A549 (cell line): ENCODE measurements around the gene ROR2. TPM values are rescaled to one million over a fixed set of nuclear protein-coding genes. Genes with fewer than 3 reads are reported as not detected.

Experiments
- ATAC-seq, 2 experiments: fragments of 200-7000 bp in 1 of 2; fragments of >200 bp in 1 of 2; cut with Nextera tagmentation in 1 of 2; cut with Tn5 transposase in 1 of 2; 3 replicates each; pipeline versions ENCODE4 v1.8.0 to v1.9.1; 2018 to 2020; ENCODE audit warnings: mild to moderate bottlenecking in 1 of 2, moderate library complexity in 1 of 2
- CTCF ChIA-PET: fragments of 300-600 bp; sonication (Branson Sonifier 250); formaldehyde crosslinking; extraction: SDS; loops from one replicate; lab custom pipeline; 2021; ENCODE audit warnings: antibody characterized with exemption, inconsistent platforms; lab: Yijun Ruan, JAX
- POLR2A ChIA-PET: fragments of 350-600 bp; formaldehyde crosslinking; extraction: SDS; loops from one replicate; lab custom pipeline; 2021; ENCODE audit warnings: antibody characterized with exemption, inconsistent platforms; lab: Yijun Ruan, JAX
- DNase-seq, 2 experiments: peaks; one replicate each; pipeline versions ENCODE4 v3.0.0 to v3.0.0-alpha.2; 2011 to 2016; ENCODE audit warnings: low read depth in 1 of 2, low spot score in 1 of 2
- FAIRE-seq: peaks from 2 replicates; lab custom pipeline; 2011; peaks lifted over from hg19 to GRCh38; lab: Jason Lieb, UNC
- H3K27ac ChIP-seq, 2 experiments: fragments of >200 bp; sonication (Bioruptor Twin); formaldehyde crosslinking; 3 replicates each; pipeline ENCODE4 v1.5.1; 2016 to 2017
- H3K4me1 ChIP-seq: fragments of >200 bp; sonication (Bioruptor Twin); formaldehyde crosslinking; 3 replicates; pipeline ENCODE4 v1.6.1; 2016
- H3K4me2 ChIP-seq: fragments of >200 bp; sonication (Bioruptor Twin); formaldehyde crosslinking; 3 replicates; pipeline ENCODE4 v1.6.1; 2016
- H3K4me3 ChIP-seq: fragments of >200 bp; sonication (Bioruptor Twin); formaldehyde crosslinking; 3 replicates; pipeline ENCODE4 v1.5.1; 2016
- H3K9me3 ChIP-seq: fragments of >200 bp; sonication (Bioruptor Twin); formaldehyde crosslinking; 3 replicates; pipeline ENCODE4 v1.6.1; 2016
- CBX2 ChIP-seq: fragments of 200-600 bp; sonication (generic); IDR thresholded peaks from 2 replicates; pipeline ENCODE4 v1.6.1; 2016; ENCODE audit warnings: low read depth, mild to moderate bottlenecking, borderline replicate concordance
- CEBPB ChIP-seq, 2 experiments: fragments of >200 bp in 1 of 2; sonication (Bioruptor Twin) in 1 of 2; formaldehyde crosslinking in 1 of 2; IDR thresholded peaks; 2 replicates each; pipeline ENCODE4 v1.6.1; 2012 to 2016
- CHD2 ChIP-seq: fragments of 150-350 bp; IDR thresholded peaks from 2 replicates; pipeline ENCODE4 v1.6.1; 2014; ENCODE audit warnings: low read length; ENCODE audit not compliant: partially characterized antibody
- EHF ChIP-seq: fragments of 250-450 bp; sonication (Bioruptor Pico); IDR thresholded peaks from 2 replicates; pipeline ENCODE4 v1.5.0; 2020; ENCODE audit warnings: mild to moderate bottlenecking
- EHMT2 ChIP-seq: fragments of 200-600 bp; sonication (generic); IDR thresholded peaks from 2 replicates; pipeline ENCODE4 v1.6.1; 2016; ENCODE audit warnings: antibody characterized with exemption, low read depth, mild to moderate bottlenecking, moderate library complexity
- EP300 ChIP-seq, 2 experiments: fragments of >200 bp; sonication (Bioruptor Twin); formaldehyde crosslinking; IDR thresholded peaks; 2 replicates in 1 of 2; 3 replicates in 1 of 2; pipeline ENCODE4 v1.6.1; 2016 to 2017
- HOXB5 ChIP-seq: fragments of 250-450 bp; sonication (Bioruptor Pico); IDR thresholded peaks from 2 replicates; pipeline ENCODE4 v1.5.0; 2020; ENCODE audit warnings: mild to moderate bottlenecking, moderate library complexity
- JUNB ChIP-seq: fragments of >200 bp; sonication (Bioruptor Twin); formaldehyde crosslinking; IDR thresholded peaks from 2 replicates; pipeline ENCODE4 v1.6.1; 2016
- MAZ ChIP-seq: fragments of 150-350 bp; IDR thresholded peaks from 2 replicates; pipeline ENCODE4 v1.6.1; 2014; ENCODE audit warnings: antibody characterized with exemption, low read depth, low read length, borderline replicate concordance
- MYC ChIP-seq: IDR thresholded peaks from 2 replicates; pipeline ENCODE4 v1.6.1; 2012; ENCODE audit warnings: mild to moderate bottlenecking, inconsistent platforms, low read length, improper control_type of control experiment, borderline replicate concordance
- PHF8 ChIP-seq: fragments of 200-600 bp; sonication (generic); IDR thresholded peaks from 2 replicates; pipeline ENCODE4 v1.6.1; 2016; ENCODE audit warnings: low read depth, mild to moderate bottlenecking, antibody characterized with exemption, moderate library complexity, borderline replicate concordance
- POLR2A ChIP-seq: IDR thresholded peaks from 2 replicates; pipeline ENCODE4 v1.6.1; 2012; ENCODE audit warnings: mild to moderate bottlenecking, low read length
- POLR2AphosphoS2 ChIP-seq: conservative IDR thresholded peaks from 2 replicates; pipeline ENCODE4 v1.6.1; 2012; ENCODE audit warnings: low read length, improper control_type of control experiment, inconsistent platforms
- RAD21 ChIP-seq, 2 experiments: fragments of >200 bp in 1 of 2; sonication (Bioruptor Twin) in 1 of 2; formaldehyde crosslinking in 1 of 2; IDR thresholded peaks in 1 of 2; conservative IDR thresholded peaks in 1 of 2; 2 replicates in 1 of 2; 3 replicates in 1 of 2; pipeline ENCODE4 v1.6.1; 2012 to 2018; ENCODE audit warnings: inconsistent platforms in 1 of 2
- RARB ChIP-seq: fragments of 250-450 bp; sonication (Bioruptor Pico); IDR thresholded peaks from 2 replicates; pipeline ENCODE4 v1.8.0; 2021; ENCODE audit warnings: mild to moderate bottlenecking, moderate library complexity
- RCOR1 ChIP-seq: fragments of 150-350 bp; IDR thresholded peaks from 2 replicates; pipeline ENCODE4 v1.6.1; 2014; ENCODE audit warnings: antibody characterized with exemption, low read length, low read depth
- RNF2 ChIP-seq: fragments of 200-600 bp; sonication (generic); IDR thresholded peaks from 2 replicates; pipeline ENCODE4 v1.6.1; 2016; ENCODE audit warnings: low read depth, mild to moderate bottlenecking, antibody characterized with exemption, moderate library complexity, borderline replicate concordance
- SMC3 ChIP-seq: fragments of >200 bp; sonication (Bioruptor Twin); formaldehyde crosslinking; IDR thresholded peaks from 3 replicates; pipeline ENCODE4 v1.6.1; 2018; ENCODE audit warnings: inconsistent platforms
- TP53 ChIP-seq: fragments of 250-450 bp; sonication (Bioruptor Pico); IDR thresholded peaks from 2 replicates; pipeline ENCODE4 v1.5.0; 2021; ENCODE audit warnings: mild to moderate bottlenecking, moderate library complexity
- ZC3H11A ChIP-seq: fragments of 450-650 bp; IDR thresholded peaks from 2 replicates; pipeline ENCODE4 v1.6.1; 2014; ENCODE audit warnings: antibody characterized with exemption, mild to moderate bottlenecking
- ZFP36 ChIP-seq: fragments of 450-650 bp; IDR thresholded peaks from 2 replicates; pipeline ENCODE4 v1.6.1; 2014; ENCODE audit warnings: borderline replicate concordance; ENCODE audit not compliant: partially characterized antibody
- ZNF302 ChIP-seq: fragments of 250-450 bp; sonication (Bioruptor Pico); IDR thresholded peaks from 2 replicates; pipeline ENCODE4 v1.9.0; 2021; ENCODE audit warnings: inconsistent platforms, mild to moderate bottlenecking, moderate library complexity
- WGBS: methylation state at CpG from one replicate; pipeline ENCODE4 v1.1.6; 2017; ENCODE audit errors: missing lambda C conversion rate; 5-methylcytosine and 5-hydroxymethylcytosine counted together
- polyA plus RNA-seq, 4 experiments: library from polyadenylated mRNA; depleted of rRNA in 3 of 4; stranded (reverse); fragments of >200 nt; fragmentation: RNase III in 1 of 4; extraction: RNeasy Plus Mini Kit Qiagen cat#74134 plus additional on column Dnase treatment in 1 of 4; gene quantifications; 2 replicates in 3 of 4; 3 replicates in 1 of 4; pipeline ENCODE4 v1.2.3, GENCODE V29; 2011 to 2017
- TF ChIP-seq, protein P1 (sequence below): fragments of 250-450 bp; sonication (Bioruptor Pico); IDR thresholded peaks from 2 replicates; pipeline ENCODE4 v1.5.0; 2020; ENCODE audit warnings: low read depth, mild to moderate bottlenecking, moderate library complexity
- TF ChIP-seq, protein P2 (sequence below): fragments of 150-350 bp; IDR thresholded peaks from 2 replicates; pipeline ENCODE4 v1.6.1; 2014; ENCODE audit warnings: low read depth, mild to moderate bottlenecking, low read length
- TF ChIP-seq, protein P3 (sequence below): fragments of >200 bp; sonication (Bioruptor Twin); formaldehyde crosslinking; IDR thresholded peaks from 2 replicates; pipeline ENCODE4 v1.6.1; 2016
- TF ChIP-seq, protein P4 (sequence below): fragments of 450-650 bp; IDR thresholded peaks from 2 replicates; pipeline ENCODE4 v1.6.1; 2014; ENCODE audit warnings: antibody characterized with exemption

ROR2 gene
- polyA plus RNA-seq, 2 of the 4 experiments (the other 2 are of a cell fraction): 0.12 to 0.53 TPM

DNA sequence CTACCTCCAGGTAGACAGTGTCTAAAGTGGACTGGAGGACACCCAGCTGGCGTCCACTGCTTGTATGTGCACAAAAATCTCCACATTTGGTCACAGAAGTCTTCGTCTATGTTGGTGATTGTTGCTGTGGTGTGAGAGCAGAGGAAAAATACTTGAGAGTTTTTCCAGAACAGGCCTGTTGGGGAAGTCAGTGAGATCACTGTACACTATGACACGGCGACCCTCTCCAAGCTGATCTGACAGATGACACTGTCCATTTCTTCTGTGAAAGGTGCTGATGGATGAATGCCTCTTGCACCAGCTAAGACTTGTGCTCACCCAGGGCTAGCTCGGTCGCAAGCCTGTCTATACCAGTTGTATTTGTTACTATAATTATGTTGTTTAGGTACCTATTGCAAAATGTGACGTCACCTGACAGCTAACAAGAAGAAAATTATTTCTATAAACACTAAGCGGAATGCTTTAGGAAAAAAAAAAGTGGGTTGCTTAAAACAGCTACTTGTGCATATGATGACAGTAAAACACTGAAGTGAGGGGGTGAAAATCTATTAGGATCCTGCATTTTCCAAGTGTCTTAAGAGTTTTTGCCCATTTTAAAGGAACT lies 142.3 kb downstream of the ROR2 start:
- ATAC-seq: no peak
- ChIA-PET CTCF (no interaction called here), POLR2A (no interaction called here)
- no peak for DNase-seq
- H3K4me2 ChIP-seq: no peak overlapping the region
- FAIRE-seq: no peak
- no peaks in the 10 kb centered on the region for H3K9me3 ChIP-seq
- no peak overlapping the region for H3K27ac ChIP-seq
- WGBS: 62% methylated on average over 8 of the region's 8 CpGs
- no peak for TF ChIP-seq SMC3
- TF ChIP-seq MYC: no peak
- TF ChIP-seq, protein P1, sequence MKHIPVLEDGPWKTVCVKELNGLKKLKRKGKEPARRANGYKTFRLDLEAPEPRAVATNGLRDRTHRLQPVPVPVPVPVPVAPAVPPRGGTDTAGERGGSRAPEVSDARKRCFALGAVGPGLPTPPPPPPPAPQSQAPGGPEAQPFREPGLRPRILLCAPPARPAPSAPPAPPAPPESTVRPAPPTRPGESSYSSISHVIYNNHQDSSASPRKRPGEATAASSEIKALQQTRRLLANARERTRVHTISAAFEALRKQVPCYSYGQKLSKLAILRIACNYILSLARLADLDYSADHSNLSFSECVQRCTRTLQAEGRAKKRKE: no peak
- TF ChIP-seq JUNB: no peak
- no peak for TF ChIP-seq RNF2
- no peak for TF ChIP-seq EHMT2
- TF ChIP-seq POLR2A: no peak
- no peak for TF ChIP-seq POLR2AphosphoS2
- no peak for TF ChIP-seq ZC3H11A
- TF ChIP-seq MAZ: no peak
- TF ChIP-seq, protein P2, sequence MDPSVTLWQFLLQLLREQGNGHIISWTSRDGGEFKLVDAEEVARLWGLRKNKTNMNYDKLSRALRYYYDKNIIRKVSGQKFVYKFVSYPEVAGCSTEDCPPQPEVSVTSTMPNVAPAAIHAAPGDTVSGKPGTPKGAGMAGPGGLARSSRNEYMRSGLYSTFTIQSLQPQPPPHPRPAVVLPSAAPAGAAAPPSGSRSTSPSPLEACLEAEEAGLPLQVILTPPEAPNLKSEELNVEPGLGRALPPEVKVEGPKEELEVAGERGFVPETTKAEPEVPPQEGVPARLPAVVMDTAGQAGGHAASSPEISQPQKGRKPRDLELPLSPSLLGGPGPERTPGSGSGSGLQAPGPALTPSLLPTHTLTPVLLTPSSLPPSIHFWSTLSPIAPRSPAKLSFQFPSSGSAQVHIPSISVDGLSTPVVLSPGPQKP: no peak
- TF ChIP-seq, protein P3, sequence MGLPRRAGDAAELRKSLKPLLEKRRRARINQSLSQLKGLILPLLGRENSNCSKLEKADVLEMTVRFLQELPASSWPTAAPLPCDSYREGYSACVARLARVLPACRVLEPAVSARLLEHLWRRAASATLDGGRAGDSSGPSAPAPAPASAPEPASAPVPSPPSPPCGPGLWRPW: no peak
- TF ChIP-seq RCOR1: no peak
- TF ChIP-seq EHF (CRISPR knock-in tag): no peak
- no peaks in the 10 kb centered on the region for H3K4me1 ChIP-seq
- H3K4me3 ChIP-seq: no peak overlapping the region

DNA sequence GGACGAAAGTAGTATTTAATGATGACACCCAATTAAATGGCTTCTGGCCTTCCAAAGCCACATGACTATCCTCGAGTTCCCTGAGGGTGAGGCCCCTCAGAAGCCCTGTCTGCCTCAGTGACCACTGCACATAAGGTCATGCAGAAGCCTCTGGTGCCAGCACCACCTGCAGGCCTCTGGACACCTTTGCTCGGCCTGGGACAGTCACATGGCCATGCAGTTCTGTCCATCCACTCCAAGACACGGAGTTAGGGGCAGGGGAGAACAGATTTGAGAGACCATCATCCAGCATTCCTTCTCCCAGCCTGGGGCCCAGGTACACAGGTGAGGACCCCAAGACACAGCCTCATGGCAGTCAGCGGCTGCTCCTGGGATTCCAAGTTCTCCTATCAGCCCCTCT lies 145.0 kb downstream of the ROR2 start:
- H3K4me1 ChIP-seq: no peaks in the 10 kb centered on the region
- H3K27ac ChIP-seq: no peak overlapping the region
- H3K4me2 ChIP-seq: no peak overlapping the region
- H3K4me3 ChIP-seq: no peak overlapping the region
- ATAC-seq: no peak
- H3K9me3 ChIP-seq: no peaks in the 10 kb centered on the region
- 45% methylated on average over 5 of the region's 5 CpGs for WGBS
- no peak for FAIRE-seq
- POLR2A ChIA-PET: no interaction called here
- DNase-seq: no peak
- CTCF ChIA-PET: no interaction called here
- TF ChIP-seq TP53 (CRISPR knock-in tag) (no peak), MAZ (no peak), CHD2 (no peak), RNF2 (no peak), EHF (CRISPR knock-in tag) (no peak)
- TF ChIP-seq, all 56 proteins: peak for 0

DNA sequence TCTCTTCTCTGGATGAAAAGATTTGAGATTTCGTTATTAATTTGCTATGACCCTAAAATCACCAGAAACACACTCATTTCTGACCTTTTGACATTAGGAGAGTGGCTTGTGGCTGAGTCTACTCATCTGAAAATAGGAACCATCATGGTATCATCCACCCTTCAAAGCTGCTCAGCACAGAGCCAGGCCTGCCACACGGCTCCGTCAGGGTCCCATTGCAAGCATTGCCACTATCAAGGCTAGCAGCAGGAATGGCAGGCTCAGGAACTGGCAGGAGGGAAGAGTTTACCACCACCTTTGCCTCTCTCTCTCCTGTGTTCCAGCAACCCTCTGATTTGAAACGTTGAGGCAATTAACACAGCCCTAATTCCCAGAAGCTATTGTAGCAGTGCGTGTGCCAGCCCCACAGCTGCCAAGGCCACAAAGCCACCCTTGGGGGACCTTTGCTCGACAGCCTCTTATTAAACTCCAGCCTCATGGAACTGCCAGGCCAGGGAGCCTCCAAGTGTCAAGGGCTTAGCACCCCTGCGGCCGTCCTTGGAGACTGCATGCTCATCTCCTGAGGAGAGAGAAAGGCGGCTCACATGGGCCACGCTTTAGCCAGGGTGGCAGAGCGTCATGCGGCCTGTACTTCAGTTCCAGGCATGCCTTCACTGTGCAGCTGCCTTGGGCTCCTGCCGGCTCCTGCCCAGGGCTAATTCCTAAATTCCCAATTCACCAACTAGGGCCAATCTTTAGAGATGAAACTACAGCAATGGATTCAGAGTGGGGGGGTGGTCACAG lies 145.9 kb downstream of the ROR2 start:
- no peaks in the 10 kb centered on the region for H3K4me1 ChIP-seq
- TF ChIP-seq RCOR1: no peak
- no peak for TF ChIP-seq HOXB5 (CRISPR knock-in tag)
- TF ChIP-seq PHF8: no peak
- TF ChIP-seq EHF (CRISPR knock-in tag): no peak
- TF ChIP-seq ZFP36: no peak
- TF ChIP-seq CEBPB (IDR thresholded peaks at IDR 0.05): no peak
- TF ChIP-seq TP53 (CRISPR knock-in tag): no peak
- TF ChIP-seq ZNF302: no peak
- TF ChIP-seq RARB (CRISPR knock-in tag): no peak
- TF ChIP-seq CBX2: no peak
- TF ChIP-seq, protein P1: no peak
- no peak for TF ChIP-seq RAD21 (conservative IDR thresholded peaks at IDR 0.05 in 1 of 2, IDR thresholded peaks at IDR 0.05 in 1 of 2)
- TF ChIP-seq CHD2: no peak
- no peak for TF ChIP-seq EP300 (IDR thresholded peaks at IDR 0.05)
- TF ChIP-seq POLR2A: no peak
- TF ChIP-seq, protein P4, sequence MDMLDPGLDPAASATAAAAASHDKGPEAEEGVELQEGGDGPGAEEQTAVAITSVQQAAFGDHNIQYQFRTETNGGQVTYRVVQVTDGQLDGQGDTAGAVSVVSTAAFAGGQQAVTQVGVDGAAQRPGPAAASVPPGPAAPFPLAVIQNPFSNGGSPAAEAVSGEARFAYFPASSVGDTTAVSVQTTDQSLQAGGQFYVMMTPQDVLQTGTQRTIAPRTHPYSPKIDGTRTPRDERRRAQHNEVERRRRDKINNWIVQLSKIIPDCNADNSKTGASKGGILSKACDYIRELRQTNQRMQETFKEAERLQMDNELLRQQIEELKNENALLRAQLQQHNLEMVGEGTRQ: no peak
- no peak for TF ChIP-seq MAZ
- TF ChIP-seq, all 56 proteins: peak for 0
- no peak overlapping the region for H3K27ac ChIP-seq
- H3K4me2 ChIP-seq: no peak overlapping the region
- H3K9me3 ChIP-seq: no peaks in the 10 kb centered on the region
- 68% methylated on average over 9 of the region's 13 CpGs for WGBS
- no peak overlapping the region for H3K4me3 ChIP-seq
- ATAC-seq: no peak; a peak in 1 of 6 replicates
- CTCF ChIA-PET: no interaction called here
- FAIRE-seq: no peak
- POLR2A ChIA-PET: no interaction called here
- DNase-seq: no peak
